ENCODE measurements around the gene MMP20.
"Not testable (repeated sequence)": the region's sequence is repeated elsewhere in the genome, so short reads cannot be mapped to it uniquely, and the experiment has no call there.

Gene MMP20, protein sequence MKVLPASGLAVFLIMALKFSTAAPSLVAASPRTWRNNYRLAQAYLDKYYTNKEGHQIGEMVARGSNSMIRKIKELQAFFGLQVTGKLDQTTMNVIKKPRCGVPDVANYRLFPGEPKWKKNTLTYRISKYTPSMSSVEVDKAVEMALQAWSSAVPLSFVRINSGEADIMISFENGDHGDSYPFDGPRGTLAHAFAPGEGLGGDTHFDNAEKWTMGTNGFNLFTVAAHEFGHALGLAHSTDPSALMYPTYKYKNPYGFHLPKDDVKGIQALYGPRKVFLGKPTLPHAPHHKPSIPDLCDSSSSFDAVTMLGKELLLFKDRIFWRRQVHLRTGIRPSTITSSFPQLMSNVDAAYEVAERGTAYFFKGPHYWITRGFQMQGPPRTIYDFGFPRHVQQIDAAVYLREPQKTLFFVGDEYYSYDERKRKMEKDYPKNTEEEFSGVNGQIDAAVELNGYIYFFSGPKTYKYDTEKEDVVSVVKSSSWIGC

GRCh38 chr11:102625177-102625576 lies at the start of gene MMP20:
Gene MMP20, minus strand, starts transcription at chr11:102625332. Its CDS starts 13 bp downstream, at chr11:102625319.
- DNase-seq = no peak

DNA sequence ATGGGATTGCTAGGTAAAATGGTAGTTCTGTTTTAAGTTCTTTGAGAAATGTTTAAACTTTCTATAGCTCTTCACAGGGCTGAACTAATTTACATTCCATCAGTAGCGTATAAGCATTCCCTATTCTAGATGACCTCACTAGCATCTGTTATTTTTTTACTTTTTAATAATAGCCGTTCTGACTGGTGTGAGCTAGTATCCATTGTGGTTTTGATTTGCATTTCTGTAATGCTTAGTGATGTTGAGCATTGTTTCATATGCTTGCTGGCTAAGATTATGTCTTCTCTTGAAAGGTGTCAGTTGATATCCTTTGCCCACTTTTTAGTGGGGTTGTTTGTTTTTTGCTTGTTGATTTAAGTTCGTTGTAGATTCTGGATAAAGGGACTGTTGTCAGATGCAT lies 44.5 kb upstream of the MMP20 start:
- no peak for DNase-seq

GRCh38 chr11:102666331-102666957 lies 41.3 kb upstream of the MMP20 start:
- no peak for DNase-seq

DNA sequence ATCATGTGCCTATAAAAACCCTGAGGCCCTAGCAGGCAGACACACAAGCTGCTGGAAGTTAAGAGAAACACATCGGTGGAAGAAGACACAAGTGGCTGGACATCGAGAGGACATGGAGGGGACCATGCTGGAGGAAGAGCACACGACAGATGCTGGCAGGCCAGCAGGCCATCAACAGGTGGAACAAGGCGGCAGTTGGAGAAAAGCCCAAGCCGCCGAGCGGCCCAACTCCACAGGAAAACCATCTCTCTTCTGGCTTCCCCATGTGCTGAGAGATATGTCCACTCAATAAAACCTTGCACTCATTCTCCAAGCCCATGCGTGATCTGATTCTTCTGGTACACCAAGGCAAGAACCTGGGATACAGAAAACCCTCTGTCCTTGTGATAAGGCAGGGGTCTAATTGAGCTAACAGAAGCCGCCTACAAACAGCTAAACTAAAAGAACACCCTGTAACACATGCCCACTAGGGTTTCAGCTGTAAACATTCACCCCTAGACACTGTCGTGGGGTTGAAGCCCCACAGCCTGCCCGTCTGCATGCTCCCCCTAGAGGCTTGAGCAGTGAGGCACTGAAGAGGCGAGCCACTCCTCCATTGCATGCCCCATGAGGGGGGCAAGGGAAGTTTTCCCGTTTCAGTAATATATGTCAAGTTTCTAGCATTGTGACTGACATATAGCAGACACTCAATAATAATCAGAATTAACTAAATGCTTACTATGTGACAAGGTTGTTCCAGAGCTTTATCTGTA lies 39.0 kb upstream of the MMP20 start:
- no peak for DNase-seq

DNA sequence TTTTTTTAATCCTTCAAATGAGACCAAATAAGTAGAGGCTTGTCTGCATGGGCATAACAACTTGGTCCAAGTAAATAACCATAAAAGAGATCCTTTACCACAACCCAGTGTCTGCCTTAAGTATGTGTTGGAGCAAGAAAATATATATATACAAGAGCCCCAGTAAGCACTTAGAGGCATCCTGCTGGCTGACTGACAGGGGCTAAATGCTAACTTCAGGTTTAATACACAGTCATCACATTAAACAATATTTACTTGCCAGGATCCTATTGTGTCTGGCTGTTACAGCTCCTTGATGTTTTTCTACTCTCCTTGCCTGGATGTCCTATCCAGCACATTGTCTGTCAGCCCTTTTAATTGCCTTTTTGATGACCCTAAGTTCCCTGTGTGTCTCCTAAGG lies 37.5 kb upstream of the MMP20 start:
- no peak for DNase-seq

- no peak for DNase-seq
Measured at GRCh38 chr11:102661040-102661439, 35.9 kb upstream of the MMP20 start.

GRCh38 chr11:102656528-102656927 lies 31.4 kb upstream of the MMP20 start:
- DNase-seq = no peak

- DNase-seq = no peak
Measured at GRCh38 chr11:102655547-102655946, 30.4 kb upstream of the MMP20 start.

DNA sequence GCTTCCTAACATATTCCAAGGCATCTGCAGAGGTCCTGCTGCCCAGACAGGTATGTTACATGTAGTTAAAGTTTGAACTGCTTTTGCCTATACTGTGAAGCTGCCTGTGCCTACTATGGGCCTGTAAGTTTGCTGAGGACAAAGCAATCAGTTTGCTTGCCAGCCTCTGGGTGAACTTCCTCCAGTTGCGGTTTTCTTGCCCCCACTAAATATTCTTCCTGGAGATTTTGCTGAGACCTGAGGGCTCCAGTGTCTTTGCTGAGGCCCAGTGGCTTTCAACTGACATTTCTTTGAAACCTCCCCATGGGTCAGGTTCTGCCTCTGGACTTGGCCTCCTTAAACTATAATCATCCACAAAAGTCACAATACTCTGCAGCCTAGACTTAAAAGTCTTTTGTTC lies 29.6 kb upstream of the MMP20 start:
- no peak for DNase-seq

- DNase-seq = no peak
Measured at GRCh38 chr11:102653744-102654291, 28.7 kb upstream of the MMP20 start.

GRCh38 chr11:102647430-102647829 lies 22.3 kb upstream of the MMP20 start:
- no peak for DNase-seq

DNA sequence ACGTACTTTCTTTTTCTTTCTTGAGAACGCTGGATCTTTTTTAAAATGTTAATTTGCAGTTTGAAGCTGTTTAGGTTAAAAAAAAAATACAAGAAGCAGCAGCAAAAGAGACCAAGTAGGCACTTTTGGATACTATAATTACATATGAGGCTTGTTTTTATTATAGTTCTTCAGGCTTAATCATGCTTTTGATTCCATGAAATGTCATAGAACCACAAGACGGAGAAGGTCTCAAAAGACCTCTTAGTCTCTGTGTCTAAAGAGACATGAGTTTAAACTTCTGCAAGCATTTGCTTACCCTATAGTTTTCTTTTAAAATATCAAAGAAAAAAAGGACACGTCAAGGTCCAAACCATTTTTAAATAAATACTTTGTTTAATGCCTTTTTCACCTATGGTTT lies 18.8 kb upstream of the MMP20 start:
- DNase-seq = no peak

DNA sequence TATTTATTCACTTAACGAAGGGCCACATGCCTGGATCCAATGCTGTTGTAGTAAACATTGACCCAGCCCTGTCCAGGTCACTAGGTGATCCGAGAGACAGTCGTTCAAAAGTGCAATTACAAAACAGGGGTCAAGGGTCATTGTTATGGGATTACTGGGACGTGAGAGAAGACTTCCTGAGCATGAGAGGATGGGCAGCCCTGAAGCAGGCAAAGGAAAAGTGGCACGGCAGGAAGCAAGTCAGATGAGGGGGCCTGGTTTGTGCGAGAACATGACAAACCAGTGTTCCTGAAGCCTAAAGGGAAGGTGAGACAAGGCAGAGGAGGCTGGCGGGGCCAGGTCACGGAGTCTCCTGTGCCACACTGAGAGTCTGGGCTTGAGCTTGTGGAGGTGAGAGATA lies 15.8 kb upstream of the MMP20 start:
- DNase-seq = no peak

GRCh38 chr11:102639656-102640055 lies 14.5 kb upstream of the MMP20 start:
- DNase-seq = no peak

GRCh38 chr11:102637731-102638130 lies 12.6 kb upstream of the MMP20 start:
- no peak for DNase-seq

DNA sequence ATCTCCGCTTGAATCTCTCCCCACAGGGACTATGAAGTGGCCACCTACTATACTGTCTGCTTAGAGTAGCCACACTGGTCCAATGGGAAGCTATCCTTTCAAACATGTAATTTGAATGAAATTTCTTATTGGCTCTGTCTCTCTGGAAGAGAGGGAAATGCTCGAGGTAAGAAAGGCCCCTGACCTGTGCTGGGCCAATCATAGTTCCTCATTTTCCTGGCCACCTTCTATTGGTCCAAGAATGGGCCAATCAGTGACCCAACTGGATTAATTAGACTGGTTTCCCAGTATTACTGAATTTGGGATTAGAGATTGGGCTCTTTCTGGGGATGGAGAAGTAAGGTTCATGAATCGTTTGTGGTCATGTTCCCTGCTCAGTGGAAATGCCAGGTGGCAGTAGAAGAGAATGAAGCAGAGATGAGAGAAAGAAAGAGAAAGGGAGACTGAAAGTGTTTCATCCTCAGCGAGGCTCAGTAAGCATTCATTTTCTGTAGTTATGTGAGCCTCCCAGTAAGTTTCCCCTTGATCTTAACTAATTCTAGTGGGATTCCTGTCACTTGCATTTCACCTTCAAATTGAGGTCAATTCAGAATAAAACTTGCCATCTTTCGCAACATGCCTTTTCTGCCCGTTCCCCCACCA lies 8.4 kb upstream of the MMP20 start:
- no peak for DNase-seq

- no peak for DNase-seq
Measured at GRCh38 chr11:102632026-102632425, 6.9 kb upstream of the MMP20 start.

DNA sequence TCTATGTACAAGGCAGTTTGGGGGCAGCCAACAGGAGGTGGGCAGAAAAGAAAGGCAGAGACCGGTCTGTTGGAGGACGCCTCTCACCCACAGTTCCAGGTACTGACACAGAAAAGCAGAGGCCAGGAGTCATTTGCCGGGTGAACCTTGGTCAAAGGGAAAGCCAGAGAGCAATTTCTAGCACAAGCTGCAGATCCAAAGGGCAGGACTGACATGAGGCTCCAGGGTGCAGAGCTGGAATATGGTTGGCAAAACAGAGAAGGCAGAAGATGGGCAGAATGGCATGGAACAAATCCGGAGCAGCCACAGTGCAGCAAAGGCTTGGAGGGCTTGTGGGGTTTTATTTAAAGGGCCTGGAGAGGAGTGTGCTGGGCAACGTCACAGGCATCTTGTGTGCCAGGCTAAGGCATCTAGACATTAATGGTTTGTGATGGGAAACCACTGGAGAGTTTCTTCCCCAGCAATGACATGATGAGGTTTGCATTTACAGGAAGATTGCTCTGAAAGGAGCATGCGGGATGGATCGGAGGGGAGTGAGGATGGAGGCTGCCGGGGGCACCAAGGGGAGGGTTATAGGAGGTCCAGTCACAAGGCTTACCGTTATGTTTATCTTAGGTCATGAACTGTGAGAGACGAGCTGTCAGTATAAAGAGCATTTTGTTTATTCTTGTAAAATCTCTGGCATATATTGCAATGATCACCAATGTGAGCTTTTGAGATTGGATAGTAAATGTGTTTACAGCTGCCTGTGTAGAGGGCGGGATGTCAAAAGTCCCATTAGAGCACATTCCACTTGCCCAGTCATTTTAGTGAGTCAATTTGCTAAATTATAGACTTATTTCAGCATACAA lies 5.7 kb upstream of the MMP20 start:
- DNase-seq = no peak

DNA sequence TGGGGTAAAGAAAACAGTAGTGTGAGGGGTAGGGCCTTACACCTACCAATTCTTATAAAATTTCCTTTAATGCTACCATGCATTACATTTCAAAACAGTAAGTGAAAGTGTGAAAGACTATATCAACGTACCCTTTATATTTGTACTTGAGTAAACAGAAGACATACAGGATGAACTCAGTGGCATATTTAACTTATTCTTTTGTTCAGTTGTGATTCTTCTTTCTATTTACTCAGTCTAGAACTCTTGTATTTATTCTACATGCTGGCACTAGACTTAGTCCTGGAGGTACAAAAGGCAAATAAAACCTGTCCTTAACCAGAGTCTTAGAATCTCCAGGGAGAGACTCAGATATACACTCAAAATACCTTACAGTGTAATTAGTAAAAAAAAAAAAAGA lies 4.8 kb upstream of the MMP20 start:
- not testable (repeated sequence) for DNase-seq

- DNase-seq = no peak
Measured at GRCh38 chr11:102626676-102627075, 1.5 kb upstream of the MMP20 start.

GRCh38 chr11:102623998-102624397 lies 1.1 kb downstream of the MMP20 start:
- DNase-seq = no peak

DNA sequence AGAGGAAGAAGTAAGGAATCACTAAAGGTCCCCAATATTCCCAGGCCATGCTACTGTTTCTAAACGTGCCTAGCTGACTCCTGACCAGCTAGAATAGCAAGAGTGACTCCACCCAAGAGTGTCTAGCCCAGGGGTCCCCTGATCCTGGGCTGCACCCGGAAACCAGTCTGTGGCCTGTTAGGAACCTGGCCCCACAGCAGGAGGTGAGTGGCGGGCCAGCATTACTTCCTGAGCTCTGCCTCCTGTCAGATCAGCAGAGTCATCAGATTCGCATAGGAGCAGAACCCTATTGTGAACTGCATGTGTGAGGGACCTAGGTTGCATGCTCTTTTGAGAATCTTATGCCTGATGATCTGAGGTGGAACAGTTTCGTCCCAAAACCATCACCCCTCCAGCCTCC lies 2.0 kb downstream of the MMP20 start:
- DNase-seq = no peak

Measured in activated effector memory CD4-positive, alpha-beta T cell treated with anti-CD3 and anti-CD28 coated beads, Interleukin-2, amount 50 U/mL, for 16 hours (primary cell).